HFF-Myc (cell line): ENCODE data around the gene ARFGAP2.

Experiments used
- DNase-seq: peaks from one replicate; pipeline ENCODE4 v3.0.0-alpha.2; 2011; ENCODE audit warnings: low read depth; ENCODE audit errors: extremely low read depth
- H3K4me3 ChIP-seq: replicated peaks from 2 replicates; pipeline ENCODE4 v1.5.1; 2011; ENCODE audit warnings: low read depth, mild to moderate bottlenecking, control low read depth, low read length
- TF ChIP-seq, protein P1 (sequence below): IDR thresholded peaks from 2 replicates; pipeline ENCODE4 v1.5.1; 2012; ENCODE audit warnings: mild to moderate bottlenecking, low read depth, low read length, control low read depth; ENCODE audit errors: missing control alignments

ARFGAP2 gene

GRCh38 chr11:47178316-47178715 is 1.6 kb upstream of the ARFGAP2 start:
- H3K4me3 ChIP-seq: no peak overlapping the region
- DNase-seq: no peak
- TF ChIP-seq, protein P1, sequence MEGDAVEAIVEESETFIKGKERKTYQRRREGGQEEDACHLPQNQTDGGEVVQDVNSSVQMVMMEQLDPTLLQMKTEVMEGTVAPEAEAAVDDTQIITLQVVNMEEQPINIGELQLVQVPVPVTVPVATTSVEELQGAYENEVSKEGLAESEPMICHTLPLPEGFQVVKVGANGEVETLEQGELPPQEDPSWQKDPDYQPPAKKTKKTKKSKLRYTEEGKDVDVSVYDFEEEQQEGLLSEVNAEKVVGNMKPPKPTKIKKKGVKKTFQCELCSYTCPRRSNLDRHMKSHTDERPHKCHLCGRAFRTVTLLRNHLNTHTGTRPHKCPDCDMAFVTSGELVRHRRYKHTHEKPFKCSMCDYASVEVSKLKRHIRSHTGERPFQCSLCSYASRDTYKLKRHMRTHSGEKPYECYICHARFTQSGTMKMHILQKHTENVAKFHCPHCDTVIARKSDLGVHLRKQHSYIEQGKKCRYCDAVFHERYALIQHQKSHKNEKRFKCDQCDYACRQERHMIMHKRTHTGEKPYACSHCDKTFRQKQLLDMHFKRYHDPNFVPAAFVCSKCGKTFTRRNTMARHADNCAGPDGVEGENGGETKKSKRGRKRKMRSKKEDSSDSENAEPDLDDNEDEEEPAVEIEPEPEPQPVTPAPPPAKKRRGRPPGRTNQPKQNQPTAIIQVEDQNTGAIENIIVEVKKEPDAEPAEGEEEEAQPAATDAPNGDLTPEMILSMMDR: no peak

GRCh38 chr11:47177846-47178245 is 1.2 kb upstream of the ARFGAP2 start:
- TF ChIP-seq, protein P1: no peak
- no peak overlapping the region for H3K4me3 ChIP-seq
- DNase-seq: no peak

GRCh38 chr11:47177229-47177845 is 658 bp upstream of the ARFGAP2 start:
- TF ChIP-seq, protein P1: peak; percentile 66
- H3K4me3 ChIP-seq: peak overlapping the region; percentile 100
- no peak for DNase-seq

DNA sequence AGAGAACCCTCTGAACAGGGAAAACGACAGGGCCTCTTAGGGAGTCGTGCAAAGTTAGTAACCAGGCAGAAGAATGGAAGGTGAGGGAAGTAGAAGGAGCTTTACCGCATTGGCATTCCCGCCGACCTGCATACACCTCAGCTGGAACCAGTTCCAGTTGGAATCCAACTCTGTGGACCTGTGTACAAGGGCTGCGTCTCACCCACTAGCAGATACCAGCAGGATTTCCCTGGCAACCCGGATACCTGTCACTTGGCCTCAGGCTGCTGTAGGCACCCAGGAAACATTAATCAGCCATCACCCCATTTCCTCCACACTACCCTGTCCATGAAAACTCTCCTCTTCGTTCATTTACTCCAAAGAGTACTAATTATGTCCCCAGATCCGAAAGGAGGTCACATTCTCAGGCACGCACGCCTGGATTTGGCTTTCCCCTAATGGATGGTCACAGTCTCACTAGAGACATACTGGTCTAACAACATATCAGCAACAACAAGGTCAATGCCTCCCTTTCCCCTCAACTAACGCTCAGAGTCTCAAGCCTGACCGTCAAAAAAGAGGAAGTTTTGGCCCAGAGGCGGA is 842 bp downstream of the ARFGAP2 start:
- TF ChIP-seq, protein P1: no peak
- no peak for DNase-seq
- H3K4me3 ChIP-seq: peak overlapping the region; percentile 100

GRCh38 chr11:47172740-47173336 is 3.8 kb downstream of the ARFGAP2 start:
- no peak for DNase-seq
- TF ChIP-seq, protein P1: no peak

GRCh38 chr11:47171856-47172255 is 4.8 kb downstream of the ARFGAP2 start:
- no peak overlapping the region for H3K4me3 ChIP-seq
- no peak for DNase-seq
- TF ChIP-seq, protein P1: no peak

More at GRCh38 chr11:47172740-47173336, 3.8 kb downstream of the ARFGAP2 start:
- H3K4me3 ChIP-seq: no peak overlapping the region
